Endodermal cell (in vitro differentiated cells): ENCODE results near the gene ERMAP. TPM values are rescaled to one million over a fixed set of nuclear protein-coding genes. Genes with fewer than 3 reads are reported as not detected.

Source experiments
- DNase-seq: peaks from one replicate; pipeline ENCODE4 v3.0.0-alpha.2; 2017
- H3K27ac ChIP-seq: 2 replicates; pipeline ENCODE4 v1.5.1; 2013; ENCODE audit warnings: mild to moderate bottlenecking, low read depth, low read length, moderate library complexity
- H3K27me3 ChIP-seq: 2 replicates; pipeline ENCODE4 v1.6.1; 2013; ENCODE audit warnings: mild to moderate bottlenecking, low read length, moderate library complexity; ENCODE audit not compliant: insufficient read depth, control insufficient read depth, poor library complexity, severe bottlenecking
- H3K36me3 ChIP-seq: 2 replicates; pipeline ENCODE4 v1.7.0; 2013; ENCODE audit warnings: mild to moderate bottlenecking, low read length, moderate library complexity; ENCODE audit not compliant: control insufficient read depth, insufficient read depth
- H3K4me1 ChIP-seq: one replicate; pipeline ENCODE4 v1.7.0; 2013; ENCODE audit warnings: low read length; ENCODE audit not compliant: control insufficient read depth, insufficient read depth
- H3K4me3 ChIP-seq: 2 replicates; pipeline ENCODE4 v1.5.1; 2013; ENCODE audit warnings: mild to moderate bottlenecking, low read length, moderate library complexity
- H3K9ac ChIP-seq: 2 replicates; pipeline ENCODE4 v1.6.1; 2013; ENCODE audit warnings: mild to moderate bottlenecking, low read length, moderate library complexity; ENCODE audit not compliant: poor library complexity, severe bottlenecking; ENCODE audit errors: extremely low read depth
- H3K9me3 ChIP-seq: 2 replicates; pipeline ENCODE4 v1.6.1; 2013; ENCODE audit warnings: mild to moderate bottlenecking, low read length, moderate library complexity; ENCODE audit not compliant: control insufficient read depth
- H3K27ac Mint-ChIP-seq: 2 replicates; pipeline ENCODE4 v1.8.0; 2020; ENCODE audit warnings: mixed read lengths
- H3K27me3 Mint-ChIP-seq: 2 replicates; pipeline ENCODE4 v1.8.0; 2021; ENCODE audit warnings: mild to moderate bottlenecking, mixed read lengths; ENCODE audit not compliant: insufficient read depth
- H3K36me3 Mint-ChIP-seq: 2 replicates; pipeline ENCODE4 v1.8.0; 2020; ENCODE audit warnings: low read depth, mixed read lengths
- H3K4me1 Mint-ChIP-seq: 2 replicates; pipeline ENCODE4 v1.8.0; 2020; ENCODE audit warnings: mixed read lengths
- H3K4me3 Mint-ChIP-seq: 2 replicates; pipeline ENCODE4 v1.8.0; 2020; ENCODE audit warnings: mild to moderate bottlenecking, moderate library complexity, mixed read lengths
- H3K9me3 Mint-ChIP-seq: 2 replicates; pipeline ENCODE4 v1.8.0; 2020; ENCODE audit warnings: mild to moderate bottlenecking, mixed read lengths
- WGBS, 2 experiments: methylation state at CpG; one replicate each; pipeline versions ENCODE4 v1.1.5 to v1.1.7; 2013; ENCODE audit warnings: missing lambda C conversion rate in 2 of 2, mixed read lengths in 1 of 2; ENCODE audit not compliant: insufficient coverage in 1 of 2, insufficient read length in 1 of 2; 5-methylcytosine and 5-hydroxymethylcytosine counted together
- total RNA-seq, 2 donors: library from RNA; stranded (reverse); fragmentation: NEBNext Ultra II Directional in 1 of 2; extraction: Animal tissue kit (Norgen Biotek cat#: 25700) in 1 of 2; gene quantifications; 2 replicates in 1 of 2; 3 replicates in 1 of 2; pipeline ENCODE4 v1.2.1, GENCODE V29; 2021
- TF ChIP-seq, protein P1 (sequence below): fragments of 200-600 bp; sonication (generic); conservative IDR thresholded peaks from 2 replicates; pipeline ENCODE4 v1.5.0; 2021; ENCODE audit warnings: antibody characterized with exemption, mild to moderate bottlenecking

Gene ERMAP
- total RNA-seq, 2 donors from 2014 or later = 5.1 to 5.7 TPM

DNA sequence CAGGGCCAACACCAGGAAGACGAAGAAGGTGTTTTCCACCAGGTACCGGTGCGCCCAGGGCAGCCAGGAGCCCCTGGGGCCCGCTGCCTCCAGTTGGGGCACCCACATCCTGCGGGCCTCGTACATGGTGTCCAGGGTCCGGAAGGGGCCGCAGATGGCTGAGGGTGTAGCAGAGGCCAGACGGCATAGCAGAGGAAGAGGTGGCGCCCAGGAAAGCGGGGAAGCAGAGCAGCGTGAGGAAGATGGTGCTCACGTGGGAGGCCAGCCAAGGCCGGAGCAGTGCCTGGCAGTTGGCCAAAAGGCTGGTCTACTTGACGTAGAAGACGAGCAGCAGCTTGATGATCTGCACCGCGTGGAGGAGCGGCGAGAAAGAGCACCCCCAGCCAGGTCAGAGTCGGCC is 69.9 kb downstream of the ERMAP start:
- Mint-ChIP-seq H3K36me3 (no peaks in the 10 kb centered on the region), H3K27me3 (no peaks in the 10 kb centered on the region), H3K4me3 (no peak overlapping the region), H3K27ac (no peak overlapping the region), H3K4me1 (no peaks in the 10 kb centered on the region), H3K9me3 (no peaks in the 10 kb centered on the region)
- no peak overlapping the region for H3K9ac ChIP-seq
- WGBS, 2 experiments = 96% methylated on average over 14 to 21 of the region's 21 CpGs
- no peak overlapping the region for H3K27ac ChIP-seq
- H3K36me3 ChIP-seq = no peaks in the 10 kb centered on the region
- no peaks in the 10 kb centered on the region for H3K27me3 ChIP-seq
- no peak overlapping the region for H3K4me3 ChIP-seq
- no peaks in the 10 kb centered on the region for H3K9me3 ChIP-seq
- DNase-seq = no peak
- H3K4me1 ChIP-seq = no peaks in the 10 kb centered on the region
- TF ChIP-seq, protein P1, sequence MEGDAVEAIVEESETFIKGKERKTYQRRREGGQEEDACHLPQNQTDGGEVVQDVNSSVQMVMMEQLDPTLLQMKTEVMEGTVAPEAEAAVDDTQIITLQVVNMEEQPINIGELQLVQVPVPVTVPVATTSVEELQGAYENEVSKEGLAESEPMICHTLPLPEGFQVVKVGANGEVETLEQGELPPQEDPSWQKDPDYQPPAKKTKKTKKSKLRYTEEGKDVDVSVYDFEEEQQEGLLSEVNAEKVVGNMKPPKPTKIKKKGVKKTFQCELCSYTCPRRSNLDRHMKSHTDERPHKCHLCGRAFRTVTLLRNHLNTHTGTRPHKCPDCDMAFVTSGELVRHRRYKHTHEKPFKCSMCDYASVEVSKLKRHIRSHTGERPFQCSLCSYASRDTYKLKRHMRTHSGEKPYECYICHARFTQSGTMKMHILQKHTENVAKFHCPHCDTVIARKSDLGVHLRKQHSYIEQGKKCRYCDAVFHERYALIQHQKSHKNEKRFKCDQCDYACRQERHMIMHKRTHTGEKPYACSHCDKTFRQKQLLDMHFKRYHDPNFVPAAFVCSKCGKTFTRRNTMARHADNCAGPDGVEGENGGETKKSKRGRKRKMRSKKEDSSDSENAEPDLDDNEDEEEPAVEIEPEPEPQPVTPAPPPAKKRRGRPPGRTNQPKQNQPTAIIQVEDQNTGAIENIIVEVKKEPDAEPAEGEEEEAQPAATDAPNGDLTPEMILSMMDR = no peak

DNA sequence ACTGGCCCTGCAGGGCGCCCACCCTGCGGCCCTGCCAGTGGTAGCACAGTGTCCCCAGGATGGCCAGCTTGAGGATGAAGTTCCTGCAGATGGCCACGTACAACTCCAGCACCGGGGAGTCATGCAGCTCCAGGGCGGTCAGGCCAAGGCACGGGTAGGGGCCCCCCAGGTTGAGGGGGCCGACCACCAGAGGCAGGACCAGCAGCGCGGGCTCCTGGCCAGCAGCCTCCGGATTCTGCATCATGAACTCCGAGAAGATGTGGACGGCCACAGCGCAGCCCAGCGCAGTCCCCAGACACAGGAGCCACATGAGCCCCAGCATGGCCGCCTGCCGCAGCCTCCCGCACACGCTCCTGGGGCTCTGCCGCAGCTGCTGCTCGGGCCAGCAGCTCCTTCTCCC is 70.4 kb downstream of the ERMAP start:
- no peaks in the 10 kb centered on the region for H3K36me3 Mint-ChIP-seq
- H3K4me1 Mint-ChIP-seq = no peaks in the 10 kb centered on the region
- no peaks in the 10 kb centered on the region for H3K9me3 Mint-ChIP-seq
- H3K9ac ChIP-seq = no peak overlapping the region
- H3K9me3 ChIP-seq = no peaks in the 10 kb centered on the region
- no peak overlapping the region for H3K4me3 Mint-ChIP-seq
- TF ChIP-seq, protein P1 = no peak
- no peaks in the 10 kb centered on the region for H3K36me3 ChIP-seq
- H3K27me3 Mint-ChIP-seq = no peaks in the 10 kb centered on the region
- H3K27me3 ChIP-seq = no peaks in the 10 kb centered on the region
- H3K27ac Mint-ChIP-seq = no peak overlapping the region
- no peak for DNase-seq
- H3K27ac ChIP-seq = no peak overlapping the region
- WGBS, 2 experiments = 89 to 98% methylated on average over 12 to 20 of the region's 20 CpGs
- H3K4me1 ChIP-seq = no peaks in the 10 kb centered on the region
- H3K4me3 ChIP-seq = no peak overlapping the region

GRCh38 chr1:42888013-42888633 is 71.2 kb downstream of the ERMAP start:
- Mint-ChIP-seq H3K27me3 (no peaks in the 10 kb centered on the region), H3K4me1 (no peaks in the 10 kb centered on the region), H3K27ac (no peak overlapping the region), H3K9me3 (no peaks in the 10 kb centered on the region), H3K4me3 (no peak overlapping the region), H3K36me3 (no peaks in the 10 kb centered on the region)
- no peak overlapping the region for H3K4me3 ChIP-seq
- 93 to 95% methylated on average over 10 to 31 of the region's 31 CpGs for WGBS, 2 experiments
- no peaks in the 10 kb centered on the region for H3K36me3 ChIP-seq
- peak; percentile 45 for DNase-seq
- no peaks in the 10 kb centered on the region for H3K4me1 ChIP-seq
- no peak overlapping the region for H3K27ac ChIP-seq
- H3K9me3 ChIP-seq = no peaks in the 10 kb centered on the region
- no peak overlapping the region for H3K9ac ChIP-seq
- TF ChIP-seq, protein P1 = no peak
- no peaks in the 10 kb centered on the region for H3K27me3 ChIP-seq
